ENCODE measurements around the gene DIO3. TPM values are rescaled to one million over a fixed set of nuclear protein-coding genes. Genes with fewer than 3 reads are reported as not detected.

DIO3 gene
- polyA plus RNA-seq, 3 donors: not detected

- H3K27me3 Mint-ChIP-seq (ENCODE audit: low read depth in 3 of 3): peaks cover 3 to 17% (median 11%) of the 10 kb centered on the region in 3 donors
Measured at GRCh38 chr14:101582294-101582693, 21.0 kb downstream of the DIO3 start.

GRCh38 chr14:101583006-101583714 lies 21.9 kb downstream of the DIO3 start:
- no peaks in the 10 kb centered on the region for H3K36me3 Mint-ChIP-seq
- peaks cover 4 to 17% (median 9%) of the 10 kb centered on the region in 3 donors for H3K27me3 Mint-ChIP-seq (ENCODE audit: low read depth in 3 of 3)
- Histone ChIP-seq H4K20me1 (ENCODE audit: insufficient read depth, low read length) (no peaks in the 10 kb centered on the region), H2AFZ (ENCODE audit: insufficient read depth, low read depth, low read length, poor library complexity, severe bottlenecking) (no peak overlapping the region), H3K4me3 (replicated peaks in 1 of 3; ENCODE audit: low read depth in 2 of 3, low read length in 3 of 3) (no peak overlapping the region), H3K9me3 (replicated peaks in 1 of 2; ENCODE audit: control insufficient read depth in 1 of 2, insufficient read depth in 1 of 2, low read length in 2 of 2) (peaks cover 0 to 3% of the 10 kb centered on the region in 2 donors), H3K4me1 (ENCODE audit: control insufficient read depth in 1 of 2, insufficient read depth in 2 of 2, low read length in 2 of 2) (no peaks in the 10 kb centered on the region), H3K4me2 (replicated peaks; ENCODE audit: extremely low read depth, low read length, poor library complexity, severe bottlenecking) (no peak overlapping the region), H3K27me3 (ENCODE audit: control insufficient read depth in 2 of 2, insufficient read depth in 2 of 2, low read length in 2 of 2) (no peaks in the 10 kb centered on the region), H3K27ac (ENCODE audit: low read depth in 1 of 2, low read length in 2 of 2) (no peak overlapping the region), H3K9ac (ENCODE audit: insufficient read depth, low read length, poor library complexity, severe bottlenecking) (no peak overlapping the region), H3K36me3 (replicated peaks in 1 of 2; ENCODE audit: control insufficient read depth in 1 of 2, insufficient read depth in 2 of 2, low read length in 2 of 2) (no peaks in the 10 kb centered on the region), H3K79me2 (ENCODE audit: insufficient read depth, low read length) (no peaks in the 10 kb centered on the region)
- DNase-seq: no peak
- 97% methylated on average over 12 of the region's 18 CpGs for WGBS (ENCODE audit: insufficient coverage)
- intact Hi-C loops (cut with micrococcal nuclease): no loop called here
- no peak for TF ChIP-seq CTCF (IDR thresholded peaks at IDR 0.05)
- H3K4me1 Mint-ChIP-seq: no peaks in the 10 kb centered on the region
- peaks cover 0 to 7% (median 0%) of the 10 kb centered on the region in 7 donors for H3K9me3 Mint-ChIP-seq
- no peak overlapping the region for H3K4me3 Mint-ChIP-seq
- H3K27ac Mint-ChIP-seq: no peak overlapping the region

More at GRCh38 chr14:101582294-101582693, 21.0 kb downstream of the DIO3 start:
- TF ChIP-seq CTCF (IDR thresholded peaks at IDR 0.05): no peak
- intact Hi-C loops (cut with micrococcal nuclease): no loop called here
- H3K9me3 Mint-ChIP-seq: peaks cover 0 to 7% (median 0%) of the 10 kb centered on the region in 7 donors
- H3K4me1 Mint-ChIP-seq: no peaks in the 10 kb centered on the region
- Histone ChIP-seq H3K27me3 (ENCODE audit: control insufficient read depth in 2 of 2, insufficient read depth in 2 of 2, low read length in 2 of 2) (no peaks in the 10 kb centered on the region), H4K20me1 (ENCODE audit: insufficient read depth, low read length) (no peaks in the 10 kb centered on the region), H3K4me2 (replicated peaks; ENCODE audit: extremely low read depth, low read length, poor library complexity, severe bottlenecking) (no peak overlapping the region), H3K9me3 (replicated peaks in 1 of 2; ENCODE audit: control insufficient read depth in 1 of 2, insufficient read depth in 1 of 2, low read length in 2 of 2) (peaks cover 0 to 3% of the 10 kb centered on the region in 2 donors), H3K4me3 (replicated peaks in 1 of 3; ENCODE audit: low read depth in 2 of 3, low read length in 3 of 3) (no peak overlapping the region), H3K36me3 (replicated peaks in 1 of 2; ENCODE audit: control insufficient read depth in 1 of 2, insufficient read depth in 2 of 2, low read length in 2 of 2) (no peaks in the 10 kb centered on the region), H3K27ac (ENCODE audit: low read depth in 1 of 2, low read length in 2 of 2) (no peak overlapping the region), H2AFZ (ENCODE audit: insufficient read depth, low read depth, low read length, poor library complexity, severe bottlenecking) (no peak overlapping the region), H3K9ac (ENCODE audit: insufficient read depth, low read length, poor library complexity, severe bottlenecking) (no peak overlapping the region), H3K4me1 (ENCODE audit: control insufficient read depth in 1 of 2, insufficient read depth in 2 of 2, low read length in 2 of 2) (no peaks in the 10 kb centered on the region), H3K79me2 (ENCODE audit: insufficient read depth, low read length) (no peaks in the 10 kb centered on the region)
- WGBS (ENCODE audit: insufficient coverage): 95% methylated on average over 4 of the region's 5 CpGs
- no peak overlapping the region for H3K4me3 Mint-ChIP-seq
- no peak for DNase-seq
- no peak overlapping the region for H3K27ac Mint-ChIP-seq
- H3K36me3 Mint-ChIP-seq: no peaks in the 10 kb centered on the region

All from CD14-positive monocyte (primary cell).